Osteocyte (in vitro differentiated cells): ENCODE data around the gene RCAN2. TPM values are rescaled to one million over a fixed set of nuclear protein-coding genes. Genes with fewer than 3 reads are reported as not detected.

Experiments used
- DNase-seq: peaks from one replicate; pipeline ENCODE4 v3.0.0; 2021; ENCODE audit warnings: mixed read lengths; ENCODE audit not compliant: unreplicated experiment; ENCODE audit errors: extremely low spot score
- H3K27ac Mint-ChIP-seq: one replicate; pipeline ENCODE4 v1.8.0; 2021; ENCODE audit warnings: mild to moderate bottlenecking, mixed read lengths; ENCODE audit not compliant: unreplicated experiment
- H3K27me3 Mint-ChIP-seq: one replicate; pipeline ENCODE4 v1.8.0; 2021; ENCODE audit warnings: mixed read lengths; ENCODE audit not compliant: unreplicated experiment
- H3K36me3 Mint-ChIP-seq: one replicate; pipeline ENCODE4 v1.8.0; 2021; ENCODE audit warnings: mixed read lengths; ENCODE audit not compliant: unreplicated experiment
- H3K4me1 Mint-ChIP-seq: one replicate; pipeline ENCODE4 v1.8.0; 2021; ENCODE audit warnings: mixed read lengths; ENCODE audit not compliant: unreplicated experiment
- H3K4me3 Mint-ChIP-seq: one replicate; pipeline ENCODE4 v1.8.0; 2021; ENCODE audit warnings: mild to moderate bottlenecking, moderate library complexity, mixed read lengths; ENCODE audit not compliant: unreplicated experiment
- H3K9me3 Mint-ChIP-seq: one replicate; pipeline ENCODE4 v1.8.0; 2021; ENCODE audit warnings: mixed read lengths; ENCODE audit not compliant: unreplicated experiment
- total RNA-seq: library from RNA; stranded (reverse); gene quantifications from 2 replicates; pipeline ENCODE4 v1.2.1, GENCODE V29; 2021
- TF ChIP-seq, protein P1 (sequence below): fragments of 200-600 bp; sonication (generic); IDR thresholded peaks from 2 replicates; pipeline ENCODE4 v1.5.0; 2021; ENCODE audit warnings: antibody characterized with exemption, mild to moderate bottlenecking, moderate library complexity

The RCAN2 gene
- total RNA-seq, 1 donor from 2014 or later = 31.3 TPM

DNA sequence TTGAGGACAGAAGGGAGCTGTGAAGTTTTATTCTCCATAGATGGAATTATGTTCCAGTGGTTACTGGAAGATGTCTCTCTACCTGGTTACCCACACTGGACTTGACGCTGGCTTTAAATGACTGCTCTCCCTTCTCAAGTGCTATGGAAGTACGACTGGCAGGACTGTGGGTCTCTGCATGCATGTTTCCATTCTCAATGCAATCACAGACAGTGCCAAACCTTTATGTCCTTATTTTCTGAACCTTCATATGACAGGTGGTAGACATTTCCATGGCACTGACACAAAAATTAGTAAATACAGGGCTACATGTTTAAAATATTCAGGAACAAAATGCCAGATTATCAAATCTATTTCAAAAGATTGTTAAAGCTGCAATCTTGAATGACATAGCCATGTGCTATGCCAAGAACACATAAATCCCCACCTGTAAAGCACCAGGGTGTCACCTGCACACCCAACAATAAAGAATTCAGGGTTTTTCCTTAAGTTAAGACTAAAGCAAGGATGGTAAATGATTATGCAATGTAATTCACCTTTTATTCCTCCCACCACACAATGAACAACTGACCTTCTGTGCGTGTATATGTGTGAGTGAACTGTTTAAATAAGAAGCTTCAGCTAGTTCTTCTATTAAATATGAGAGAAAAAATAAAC lies 167.2 kb downstream of the RCAN2 start:
- H3K9me3 Mint-ChIP-seq = no peaks in the 10 kb centered on the region
- H3K27ac Mint-ChIP-seq = no peak overlapping the region
- H3K36me3 Mint-ChIP-seq = no peaks in the 10 kb centered on the region
- peaks cover 9% of the 10 kb centered on the region for H3K27me3 Mint-ChIP-seq
- peaks cover 6% of the 10 kb centered on the region for H3K4me1 Mint-ChIP-seq
- TF ChIP-seq, protein P1, sequence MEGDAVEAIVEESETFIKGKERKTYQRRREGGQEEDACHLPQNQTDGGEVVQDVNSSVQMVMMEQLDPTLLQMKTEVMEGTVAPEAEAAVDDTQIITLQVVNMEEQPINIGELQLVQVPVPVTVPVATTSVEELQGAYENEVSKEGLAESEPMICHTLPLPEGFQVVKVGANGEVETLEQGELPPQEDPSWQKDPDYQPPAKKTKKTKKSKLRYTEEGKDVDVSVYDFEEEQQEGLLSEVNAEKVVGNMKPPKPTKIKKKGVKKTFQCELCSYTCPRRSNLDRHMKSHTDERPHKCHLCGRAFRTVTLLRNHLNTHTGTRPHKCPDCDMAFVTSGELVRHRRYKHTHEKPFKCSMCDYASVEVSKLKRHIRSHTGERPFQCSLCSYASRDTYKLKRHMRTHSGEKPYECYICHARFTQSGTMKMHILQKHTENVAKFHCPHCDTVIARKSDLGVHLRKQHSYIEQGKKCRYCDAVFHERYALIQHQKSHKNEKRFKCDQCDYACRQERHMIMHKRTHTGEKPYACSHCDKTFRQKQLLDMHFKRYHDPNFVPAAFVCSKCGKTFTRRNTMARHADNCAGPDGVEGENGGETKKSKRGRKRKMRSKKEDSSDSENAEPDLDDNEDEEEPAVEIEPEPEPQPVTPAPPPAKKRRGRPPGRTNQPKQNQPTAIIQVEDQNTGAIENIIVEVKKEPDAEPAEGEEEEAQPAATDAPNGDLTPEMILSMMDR = no peak
- no peak for DNase-seq
- no peak overlapping the region for H3K4me3 Mint-ChIP-seq

GRCh38 chr6:46323312-46323965 lies 167.8 kb downstream of the RCAN2 start:
- peaks cover 6% of the 10 kb centered on the region for H3K4me1 Mint-ChIP-seq
- peaks cover 9% of the 10 kb centered on the region for H3K27me3 Mint-ChIP-seq
- no peak overlapping the region for H3K27ac Mint-ChIP-seq

DNA sequence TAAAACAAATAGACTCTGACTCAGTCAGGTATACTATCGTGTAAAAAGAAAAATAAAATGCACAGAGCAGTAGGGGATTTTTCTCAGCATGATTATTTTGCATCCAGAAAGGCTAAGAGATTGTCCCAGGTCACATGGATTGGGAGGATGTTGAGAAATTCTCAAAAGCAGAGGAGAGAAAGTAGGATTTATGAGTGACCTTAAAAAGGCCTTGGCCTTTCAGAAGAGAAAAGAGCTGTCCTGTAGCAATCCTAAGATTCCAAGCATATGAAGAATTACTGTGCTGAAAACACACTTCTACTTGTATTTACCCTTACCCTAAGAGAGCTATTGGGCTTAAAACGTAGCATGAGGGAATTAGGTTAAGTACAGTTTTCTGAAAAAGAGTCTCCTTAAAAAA lies 170.7 kb downstream of the RCAN2 start:
- peaks cover under 1% of the 10 kb centered on the region for H3K9me3 Mint-ChIP-seq
- H3K4me1 Mint-ChIP-seq = no peaks in the 10 kb centered on the region
- DNase-seq = no peak
- peaks cover 6% of the 10 kb centered on the region for H3K27me3 Mint-ChIP-seq
- H3K27ac Mint-ChIP-seq = no peak overlapping the region
- H3K4me3 Mint-ChIP-seq = no peak overlapping the region
- H3K36me3 Mint-ChIP-seq = no peaks in the 10 kb centered on the region
- TF ChIP-seq, protein P1 = no peak

More at GRCh38 chr6:46323312-46323965, 167.8 kb downstream of the RCAN2 start:
- Mint-ChIP-seq H3K4me3 (no peak overlapping the region), H3K9me3 (no peaks in the 10 kb centered on the region), H3K36me3 (no peaks in the 10 kb centered on the region)
- TF ChIP-seq, protein P1 = no peak
- no peak for DNase-seq

- TF ChIP-seq, protein P1 = no peak
- no peak for DNase-seq
- no peaks in the 10 kb centered on the region for H3K27me3 Mint-ChIP-seq
- no peak overlapping the region for H3K4me3 Mint-ChIP-seq
- peaks cover 5% of the 10 kb centered on the region for H3K9me3 Mint-ChIP-seq
- H3K36me3 Mint-ChIP-seq = no peaks in the 10 kb centered on the region
- H3K27ac Mint-ChIP-seq = no peak overlapping the region
- no peaks in the 10 kb centered on the region for H3K4me1 Mint-ChIP-seq
Observed at GRCh38 chr6:46315589-46315988, 175.7 kb downstream of the RCAN2 start.

DNA sequence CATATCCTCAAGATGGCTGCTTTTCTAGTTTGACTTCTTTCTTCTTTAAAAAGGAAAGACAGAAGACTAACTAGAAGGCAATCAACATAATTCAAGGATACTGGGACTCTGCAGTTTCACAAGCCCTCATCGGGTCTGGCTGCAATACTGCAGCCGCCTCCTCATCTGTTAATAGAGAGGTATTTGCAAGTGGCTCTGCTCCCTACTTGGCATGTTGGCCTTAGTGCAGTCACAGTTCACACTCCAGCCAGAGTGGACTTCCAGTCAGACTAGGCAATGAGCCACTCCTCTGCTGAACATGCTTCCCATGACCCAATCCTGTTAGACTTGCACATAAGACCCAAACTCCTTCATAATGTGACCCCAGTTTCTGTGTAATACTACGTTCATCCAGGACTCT lies 178.6 kb downstream of the RCAN2 start:
- Mint-ChIP-seq H3K27ac (no peak overlapping the region), H3K4me1 (no peaks in the 10 kb centered on the region), H3K4me3 (no peak overlapping the region), H3K9me3 (peaks cover 5% of the 10 kb centered on the region), H3K27me3 (peaks cover 2% of the 10 kb centered on the region), H3K36me3 (no peaks in the 10 kb centered on the region)
- TF ChIP-seq, protein P1 = no peak
- no peak for DNase-seq
